Osteocyte (in vitro differentiated cells): ENCODE data around the gene SLC6A4. TPM values are rescaled to one million over a fixed set of nuclear protein-coding genes. Genes with fewer than 3 reads are reported as not detected.

Experiments used
- DNase-seq: peaks from one replicate; pipeline ENCODE4 v3.0.0; 2021; ENCODE audit warnings: mixed read lengths; ENCODE audit not compliant: unreplicated experiment; ENCODE audit errors: extremely low spot score
- H3K27ac Mint-ChIP-seq: one replicate; pipeline ENCODE4 v1.8.0; 2021; ENCODE audit warnings: mild to moderate bottlenecking, mixed read lengths; ENCODE audit not compliant: unreplicated experiment
- H3K27me3 Mint-ChIP-seq: one replicate; pipeline ENCODE4 v1.8.0; 2021; ENCODE audit warnings: mixed read lengths; ENCODE audit not compliant: unreplicated experiment
- H3K36me3 Mint-ChIP-seq: one replicate; pipeline ENCODE4 v1.8.0; 2021; ENCODE audit warnings: mixed read lengths; ENCODE audit not compliant: unreplicated experiment
- H3K4me1 Mint-ChIP-seq: one replicate; pipeline ENCODE4 v1.8.0; 2021; ENCODE audit warnings: mixed read lengths; ENCODE audit not compliant: unreplicated experiment
- H3K4me3 Mint-ChIP-seq: one replicate; pipeline ENCODE4 v1.8.0; 2021; ENCODE audit warnings: mild to moderate bottlenecking, moderate library complexity, mixed read lengths; ENCODE audit not compliant: unreplicated experiment
- H3K9me3 Mint-ChIP-seq: one replicate; pipeline ENCODE4 v1.8.0; 2021; ENCODE audit warnings: mixed read lengths; ENCODE audit not compliant: unreplicated experiment
- CTCF ChIP-seq: fragments of 200-600 bp; sonication (generic); IDR thresholded peaks from 2 replicates; pipeline ENCODE4 v1.5.0; 2021; ENCODE audit warnings: antibody characterized with exemption, mild to moderate bottlenecking, moderate library complexity
- total RNA-seq: library from RNA; stranded (reverse); gene quantifications from 2 replicates; pipeline ENCODE4 v1.2.1, GENCODE V29; 2021

SLC6A4 gene
- total RNA-seq, 1 donor from 2014 or later = 0.16 TPM

- peaks cover 51% of the 10 kb centered on the region for H3K36me3 Mint-ChIP-seq
- no peak for TF ChIP-seq CTCF
- H3K9me3 Mint-ChIP-seq = no peaks in the 10 kb centered on the region
- no peak overlapping the region for H3K4me3 Mint-ChIP-seq
- no peak for DNase-seq
- peaks cover 16% of the 10 kb centered on the region for H3K4me1 Mint-ChIP-seq
- no peaks in the 10 kb centered on the region for H3K27me3 Mint-ChIP-seq
- H3K27ac Mint-ChIP-seq = no peak overlapping the region
These were observed 37.9 kb upstream of the SLC6A4 start for GRCh38 chr17:30273373-30273772.

GRCh38 chr17:30271102-30271501 is 35.6 kb upstream of the SLC6A4 start:
- no peak for DNase-seq

GRCh38 chr17:30267625-30268024 is 32.1 kb upstream of the SLC6A4 start:
- H3K4me1 Mint-ChIP-seq = peaks cover 17% of the 10 kb centered on the region
- H3K4me3 Mint-ChIP-seq = no peak overlapping the region
- H3K27me3 Mint-ChIP-seq = no peaks in the 10 kb centered on the region
- no peaks in the 10 kb centered on the region for H3K9me3 Mint-ChIP-seq
- DNase-seq = no peak
- peak overlapping the region; percentile 61 for H3K27ac Mint-ChIP-seq
- TF ChIP-seq CTCF = no peak
- peaks cover 49% of the 10 kb centered on the region for H3K36me3 Mint-ChIP-seq

More at GRCh38 chr17:30271102-30271501, 35.6 kb upstream of the SLC6A4 start:
- Mint-ChIP-seq H3K27me3 (no peaks in the 10 kb centered on the region), H3K36me3 (peaks cover 58% of the 10 kb centered on the region), H3K9me3 (no peaks in the 10 kb centered on the region), H3K4me3 (peak overlapping the region; percentile 0), H3K27ac (peak overlapping the region; percentile 50), H3K4me1 (peaks cover 18% of the 10 kb centered on the region)
- TF ChIP-seq CTCF = no peak

- H3K27ac Mint-ChIP-seq = no peak overlapping the region
- no peak for TF ChIP-seq CTCF
- H3K4me1 Mint-ChIP-seq = peaks cover 4% of the 10 kb centered on the region
- H3K36me3 Mint-ChIP-seq = peaks cover 48% of the 10 kb centered on the region
- no peaks in the 10 kb centered on the region for H3K9me3 Mint-ChIP-seq
- no peaks in the 10 kb centered on the region for H3K27me3 Mint-ChIP-seq
- no peak overlapping the region for H3K4me3 Mint-ChIP-seq
- DNase-seq = no peak
These were observed 28.2 kb upstream of the SLC6A4 start for GRCh38 chr17:30263552-30264333.

- no peak for DNase-seq
- H3K4me3 Mint-ChIP-seq = no peak overlapping the region
- H3K4me1 Mint-ChIP-seq = peaks cover 9% of the 10 kb centered on the region
- no peaks in the 10 kb centered on the region for H3K27me3 Mint-ChIP-seq
- peaks cover 36% of the 10 kb centered on the region for H3K36me3 Mint-ChIP-seq
- H3K9me3 Mint-ChIP-seq = no peaks in the 10 kb centered on the region
- no peak overlapping the region for H3K27ac Mint-ChIP-seq
- no peak for TF ChIP-seq CTCF
These were observed 21.4 kb upstream of the SLC6A4 start for GRCh38 chr17:30256756-30257506.
